ENCODE data around the gene FBRSL1. TPM values are rescaled to one million over a fixed set of nuclear protein-coding genes. Genes with fewer than 3 reads are reported as not detected.

FBRSL1 gene
- total and polyA plus RNA-seq, 9 of the 15 experiments (the other 6 are each of a cell fraction or from before 2014, with no cell fraction given), result 0.24 to 129 (median 7.3) TPM

DNA sequence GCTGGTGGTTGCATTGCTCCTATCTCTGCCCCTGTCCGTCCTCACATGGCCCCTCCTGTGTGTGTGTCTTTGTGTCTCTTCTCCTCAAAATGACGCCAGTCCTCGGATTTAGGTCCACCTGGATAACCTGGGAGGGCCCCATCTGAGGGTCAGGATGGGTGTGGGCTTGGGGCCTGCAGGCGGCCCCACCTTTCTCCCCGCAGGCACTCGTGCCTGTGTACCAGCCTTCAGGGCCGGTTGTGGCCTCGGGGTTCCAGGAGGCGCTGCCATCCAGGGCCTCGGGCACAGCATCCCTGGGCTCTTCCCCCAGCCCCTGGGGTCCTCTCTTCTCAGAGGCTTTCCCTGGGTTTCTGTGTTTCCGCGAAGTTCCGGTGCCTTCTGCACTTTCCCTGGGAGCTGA, 65.7 kb downstream of the FBRSL1 start:
- no peaks in the 10 kb centered on the region for H4K20me1 ChIP-seq (replicated peaks; ENCODE audit: control insufficient read depth, insufficient read depth, low read length)
- no peak overlapping the region for H3K4me2 ChIP-seq (ENCODE audit: insufficient read depth, low read length)
- TF ChIP-seq POLR2G (IDR thresholded peaks at IDR 0.05; ENCODE audit: low read depth, low read length) (0 out of 2 replicates have a peak, but pooled peaks have one; percentile 10), CSDE1 (IDR thresholded peaks at IDR 0.05) (no peak)
- CTCF ChIA-PET (ENCODE audit: low intra/inter-chr PET ratio), result interaction anchor here (2.2 kb wide), 1 partner anchor 141 kb away, joined by 9 read pairs; no protein-coding TSS in a partner anchor
- no peak for ATAC-seq
- no peaks in the 10 kb centered on the region for H3K36me3 ChIP-seq (ENCODE audit: control insufficient read depth, insufficient read depth, low read length)
- no peak for FAIRE-seq
- BruUV-seq (replicated peaks), result no TSS peak
- POLR2A ChIA-PET, result no interaction called here
- H3K79me2 ChIP-seq (ENCODE audit: control insufficient read depth, insufficient read depth, low read length), result peaks cover 8% of the 10 kb centered on the region
- no peak overlapping the region for H3K27ac ChIP-seq (ENCODE audit: extremely low read depth, low read depth, low read length)
- no peak for DNase-seq (ENCODE audit: extremely low read depth in 1 of 4, low spot score in 3 of 4)
- in situ Hi-C loops (cut with MboI) (loop anchor here (10.0 kb wide), 1 partner anchor 141 kb away; no protein-coding TSS in a partner anchor), intact Hi-C loops (cut with micrococcal nuclease) (no loop called here)
- peaks cover 0 to 75% of the 10 kb centered on the region in 2 experiments; a peak in 2 of 5 replicates for H3K4me1 ChIP-seq (replicated peaks in 1 of 2; ENCODE audit: control insufficient read depth in 2 of 2, insufficient read depth in 2 of 2, low read length in 2 of 2)
- no peaks in the 10 kb centered on the region for H3K27me3 ChIP-seq (ENCODE audit: control insufficient read depth in 2 of 2, insufficient read depth in 2 of 2, low read length in 2 of 2)
- H3K9me1 ChIP-seq (ENCODE audit: control insufficient read depth, insufficient read depth, low read length), result no peaks in the 10 kb centered on the region
- no peak overlapping the region for H3K9ac ChIP-seq (ENCODE audit: insufficient read depth in 1 of 2, low read depth in 2 of 2, low read length in 2 of 2)
- no peak overlapping the region for H2AFZ ChIP-seq (ENCODE audit: low read depth, low read length)
- no peak overlapping the region for H3K4me3 ChIP-seq
- no peaks in the 10 kb centered on the region for H3K9me3 ChIP-seq (replicated peaks; ENCODE audit: control insufficient read depth, insufficient read depth, low read depth, low read length)
- 92% methylated on average over 8 of the region's 13 CpGs for WGBS (ENCODE audit: insufficient coverage, low coverage, missing lambda C conversion rate)

DNA sequence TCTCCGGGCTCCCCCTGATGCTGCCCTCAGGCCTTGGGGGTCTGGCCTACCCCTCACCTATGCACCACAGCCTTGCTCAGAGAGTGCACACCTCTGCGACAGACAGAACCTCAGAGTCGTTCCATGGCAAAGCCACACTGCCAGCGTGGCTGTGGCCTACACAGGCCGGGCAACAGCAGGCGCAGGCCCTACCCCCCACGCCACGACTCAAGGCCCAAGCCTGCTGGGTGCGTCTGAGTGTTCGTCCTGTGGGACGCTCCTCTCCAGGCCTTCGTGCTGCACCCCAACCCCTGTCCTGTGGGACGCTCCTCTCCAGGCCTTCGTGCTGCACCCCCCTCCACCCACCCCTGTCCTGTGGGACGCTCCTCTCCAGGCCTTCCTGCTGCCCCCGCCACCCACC, 66.3 kb downstream of the FBRSL1 start:
- Histone ChIP-seq H3K4me3 (no peak overlapping the region), H3K9ac (ENCODE audit: insufficient read depth in 1 of 2, low read depth in 2 of 2, low read length in 2 of 2) (no peak overlapping the region; a peak in 1 of 4 replicates), H3K4me2 (ENCODE audit: insufficient read depth, low read length) (no peak overlapping the region), H3K4me1 (replicated peaks in 1 of 2; ENCODE audit: control insufficient read depth in 2 of 2, insufficient read depth in 2 of 2, low read length in 2 of 2) (peaks cover 0 to 76% of the 10 kb centered on the region in 2 experiments; a peak in 2 of 5 replicates), H3K27ac (ENCODE audit: extremely low read depth, low read depth, low read length) (no peak overlapping the region), H2AFZ (ENCODE audit: low read depth, low read length) (no peak overlapping the region), H3K79me2 (ENCODE audit: control insufficient read depth, insufficient read depth, low read length) (peaks cover 13% of the 10 kb centered on the region), H3K9me3 (replicated peaks; ENCODE audit: control insufficient read depth, insufficient read depth, low read depth, low read length) (no peaks in the 10 kb centered on the region), H3K36me3 (ENCODE audit: control insufficient read depth, insufficient read depth, low read length) (no peaks in the 10 kb centered on the region), H3K27me3 (ENCODE audit: control insufficient read depth in 2 of 2, insufficient read depth in 2 of 2, low read length in 2 of 2) (no peaks in the 10 kb centered on the region), H3K9me1 (ENCODE audit: control insufficient read depth, insufficient read depth, low read length) (no peaks in the 10 kb centered on the region), H4K20me1 (replicated peaks; ENCODE audit: control insufficient read depth, insufficient read depth, low read length) (no peaks in the 10 kb centered on the region)
- ChIA-PET POLR2A (no interaction called here), CTCF (ENCODE audit: low intra/inter-chr PET ratio) (interaction anchor here (2.2 kb wide), 1 partner anchor 142 kb away, joined by 9 read pairs; no protein-coding TSS in a partner anchor)
- DNase-seq (ENCODE audit: extremely low read depth in 1 of 4, low spot score in 3 of 4) (no peak), ATAC-seq (no peak), FAIRE-seq (no peak)
- WGBS (ENCODE audit: insufficient coverage, low coverage, missing lambda C conversion rate), result 78% methylated on average over 12 of the region's 16 CpGs
- in situ Hi-C loops (cut with MboI) (loop anchor here (10.0 kb wide), 1 partner anchor 141 kb away; no protein-coding TSS in a partner anchor), intact Hi-C loops (cut with micrococcal nuclease) (no loop called here)
- BruUV-seq (replicated peaks), result no TSS peak
- no peak for TF ChIP-seq MXI1 (IDR thresholded peaks at IDR 0.05; ENCODE audit: low read depth, low read length)
- TF ChIP-seq ZFX (CRISPR knock-in tag; IDR thresholded peaks at IDR 0.05), result no peak
- TF ChIP-seq YBX1 (IDR thresholded peaks at IDR 0.05), result no peak
- TF ChIP-seq, protein P1, sequence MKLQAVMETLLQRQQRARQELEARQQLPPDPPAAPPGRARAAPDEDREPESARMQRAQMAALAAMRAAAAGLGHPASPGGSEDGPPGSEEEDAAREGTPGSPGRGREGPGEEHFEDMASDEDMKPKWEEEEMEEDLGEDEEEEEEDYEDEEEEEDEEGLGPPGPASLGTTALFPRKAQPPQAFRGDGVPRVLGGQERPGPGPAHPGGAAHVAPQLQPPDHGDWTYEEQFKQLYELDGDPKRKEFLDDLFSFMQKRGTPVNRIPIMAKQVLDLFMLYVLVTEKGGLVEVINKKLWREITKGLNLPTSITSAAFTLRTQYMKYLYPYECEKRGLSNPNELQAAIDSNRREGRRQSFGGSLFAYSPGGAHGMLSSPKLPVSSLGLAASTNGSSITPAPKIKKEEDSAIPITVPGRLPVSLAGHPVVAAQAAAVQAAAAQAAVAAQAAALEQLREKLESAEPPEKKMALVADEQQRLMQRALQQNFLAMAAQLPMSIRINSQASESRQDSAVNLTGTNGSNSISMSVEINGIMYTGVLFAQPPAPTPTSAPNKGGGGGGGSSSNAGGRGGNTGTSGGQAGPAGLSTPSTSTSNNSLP (IDR thresholded peaks at IDR 0.05; ENCODE audit: borderline replicate concordance, low read depth, low read length), result no peak
- no peak for TF ChIP-seq MAFG (tag; conservative IDR thresholded peaks at IDR 0.05)
- TF ChIP-seq, protein P2, sequence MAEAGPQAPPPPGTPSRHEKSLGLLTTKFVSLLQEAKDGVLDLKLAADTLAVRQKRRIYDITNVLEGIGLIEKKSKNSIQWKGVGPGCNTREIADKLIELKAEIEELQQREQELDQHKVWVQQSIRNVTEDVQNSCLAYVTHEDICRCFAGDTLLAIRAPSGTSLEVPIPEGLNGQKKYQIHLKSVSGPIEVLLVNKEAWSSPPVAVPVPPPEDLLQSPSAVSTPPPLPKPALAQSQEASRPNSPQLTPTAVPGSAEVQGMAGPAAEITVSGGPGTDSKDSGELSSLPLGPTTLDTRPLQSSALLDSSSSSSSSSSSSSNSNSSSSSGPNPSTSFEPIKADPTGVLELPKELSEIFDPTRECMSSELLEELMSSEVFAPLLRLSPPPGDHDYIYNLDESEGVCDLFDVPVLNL (CRISPR knock-in tag; IDR thresholded peaks at IDR 0.05; ENCODE audit: low read depth), result no peak
- TF ChIP-seq, protein P3, sequence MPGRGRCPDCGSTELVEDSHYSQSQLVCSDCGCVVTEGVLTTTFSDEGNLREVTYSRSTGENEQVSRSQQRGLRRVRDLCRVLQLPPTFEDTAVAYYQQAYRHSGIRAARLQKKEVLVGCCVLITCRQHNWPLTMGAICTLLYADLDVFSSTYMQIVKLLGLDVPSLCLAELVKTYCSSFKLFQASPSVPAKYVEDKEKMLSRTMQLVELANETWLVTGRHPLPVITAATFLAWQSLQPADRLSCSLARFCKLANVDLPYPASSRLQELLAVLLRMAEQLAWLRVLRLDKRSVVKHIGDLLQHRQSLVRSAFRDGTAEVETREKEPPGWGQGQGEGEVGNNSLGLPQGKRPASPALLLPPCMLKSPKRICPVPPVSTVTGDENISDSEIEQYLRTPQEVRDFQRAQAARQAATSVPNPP (IDR thresholded peaks at IDR 0.05; ENCODE audit: borderline replicate concordance, insufficient read depth, insufficient read length), result no peak
- TF ChIP-seq SRSF1 (IDR thresholded peaks at IDR 0.05; ENCODE audit: low read depth, low read length), result no peak
- no peak for TF ChIP-seq MTA3 (IDR thresholded peaks at IDR 0.05; ENCODE audit: borderline replicate concordance)
